HG03039 (cell line): ENCODE measurements around the gene DERL3.

Experiments
- ATAC-seq: cut with Tn5 transposase; IDR thresholded peaks from one replicate; pipeline ENCODE4 v1.9.1; 2021; ENCODE audit warnings: mild to moderate bottlenecking, moderate library complexity; ENCODE audit not compliant: unreplicated experiment

DERL3 gene

GRCh38 chr22:23806837-23807236 is 32.0 kb downstream of the DERL3 start:
- ATAC-seq: no peak

GRCh38 chr22:23804781-23805291 is 34.0 kb downstream of the DERL3 start:
- ATAC-seq: no peak

- no peak for ATAC-seq
Observed at GRCh38 chr22:23803001-23803819, 35.6 kb downstream of the DERL3 start.

DNA sequence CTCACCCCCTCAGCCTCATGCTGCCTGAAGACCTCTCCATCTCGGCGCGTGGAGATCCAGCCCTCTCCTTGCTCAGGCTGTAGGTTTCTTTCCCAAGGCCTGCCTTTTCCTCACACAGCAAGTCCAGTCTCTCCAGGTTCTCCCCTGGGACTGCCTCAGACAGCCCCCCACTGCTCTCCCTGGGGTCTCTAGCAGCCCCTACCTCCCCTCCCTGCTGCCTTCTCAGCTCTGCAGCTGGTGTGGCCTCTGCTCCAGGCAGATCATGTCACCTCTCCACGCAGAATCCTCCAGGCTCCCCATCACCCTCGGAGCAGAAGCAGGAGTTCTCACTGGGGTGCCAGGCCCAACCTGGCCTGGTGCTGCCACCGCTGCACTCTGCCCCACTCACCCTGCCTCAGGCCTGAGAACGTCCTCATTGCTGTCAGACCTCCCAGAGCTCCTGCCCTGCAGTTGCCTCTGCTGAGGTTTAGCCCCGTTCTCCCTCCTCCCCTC is 36.9 kb downstream of the DERL3 start:
- ATAC-seq: no peak

DNA sequence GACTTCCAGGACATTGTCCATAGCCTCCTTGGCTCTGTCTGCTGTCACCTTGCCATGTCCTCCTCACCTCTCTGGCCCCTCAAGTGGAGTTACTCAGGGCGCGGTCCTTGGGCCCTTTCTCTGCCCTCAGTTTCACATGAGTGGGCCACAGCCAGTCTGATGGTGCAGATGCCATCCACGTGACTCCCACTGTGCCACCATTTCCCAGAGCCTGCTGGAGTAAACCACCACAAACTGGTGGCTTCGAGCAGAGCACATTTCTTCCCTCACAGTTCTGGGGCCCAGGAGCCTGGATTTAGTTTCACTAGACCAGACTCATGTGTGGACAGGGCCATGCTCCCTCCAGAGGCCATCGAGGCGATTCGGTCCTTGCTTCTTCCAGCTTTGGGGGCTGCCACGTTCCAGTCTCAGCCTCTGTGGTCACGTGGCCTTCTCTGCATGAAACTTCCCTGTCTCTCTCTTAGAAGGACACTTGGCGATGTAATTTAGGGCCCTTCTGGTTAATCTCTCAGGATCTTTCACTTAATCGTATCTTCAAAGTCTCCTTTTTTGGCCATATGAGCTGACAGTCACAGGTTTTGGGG is 37.5 kb downstream of the DERL3 start:
- ATAC-seq: no peak

DNA sequence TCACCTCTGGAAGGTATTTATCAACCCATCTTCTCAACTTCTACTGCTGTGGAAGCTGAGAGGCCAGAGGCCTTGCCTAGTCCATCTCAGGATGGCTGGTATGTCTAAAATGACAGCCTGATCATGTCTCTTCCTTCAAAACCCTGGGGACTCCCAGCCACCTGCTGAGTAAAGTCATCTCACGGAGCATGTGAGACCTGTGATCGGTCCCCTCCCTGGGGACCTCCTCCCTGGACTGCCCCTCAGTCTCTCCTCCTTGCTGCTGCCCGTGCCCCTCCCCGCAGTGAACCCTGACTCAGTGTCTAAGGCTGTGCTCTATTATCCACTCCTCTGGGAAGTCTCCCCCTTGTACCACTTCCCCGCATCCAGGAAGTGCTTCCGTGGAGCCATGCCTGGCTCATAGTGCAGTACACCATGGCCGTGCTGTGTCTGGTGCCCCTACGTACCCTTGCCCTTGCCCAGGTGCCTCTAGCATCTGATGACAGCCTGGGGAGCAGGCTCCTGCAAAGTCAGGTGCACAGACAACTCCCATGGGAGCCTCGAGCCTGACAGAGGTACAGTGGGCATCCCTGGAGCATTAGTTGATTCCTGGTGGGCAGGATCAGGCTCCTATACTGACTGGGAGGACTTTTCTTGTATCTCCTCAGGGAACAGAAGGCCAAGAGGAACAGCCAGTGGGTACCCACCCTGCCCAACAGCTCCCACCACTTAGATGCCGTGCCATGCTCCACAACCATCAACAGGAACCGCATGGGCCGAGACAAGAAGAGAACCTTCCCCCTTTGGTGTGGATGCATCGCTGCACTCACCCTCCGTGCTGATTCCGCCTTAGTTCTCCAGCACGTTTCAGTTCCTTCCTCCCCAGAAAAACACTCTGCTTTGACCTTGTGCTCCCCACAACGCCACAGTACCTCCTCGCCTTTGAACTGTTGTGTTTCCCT is 38.2 kb downstream of the DERL3 start:
- no peak for ATAC-seq

GRCh38 chr22:23796461-23796860 is 42.3 kb downstream of the DERL3 start:
- no peak for ATAC-seq

DNA sequence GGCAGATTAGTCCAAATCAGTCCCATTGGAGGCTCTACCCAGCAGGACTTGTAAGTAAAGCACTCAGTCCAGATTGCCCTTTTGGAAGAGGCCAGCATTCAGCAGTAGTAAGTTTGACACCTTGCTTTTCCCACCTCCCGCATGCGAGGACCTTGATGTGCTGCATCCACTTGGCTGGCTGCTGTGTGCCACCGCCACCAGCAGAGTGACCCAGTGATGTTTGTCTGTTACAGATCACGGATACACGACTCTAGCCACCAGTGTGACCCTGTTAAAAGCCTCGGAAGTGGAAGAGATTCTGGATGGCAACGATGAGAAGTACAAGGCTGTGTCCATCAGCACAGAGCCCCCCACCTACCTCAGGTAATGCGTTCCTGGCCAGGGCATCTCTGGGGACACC is 45.5 kb downstream of the DERL3 start:
- ATAC-seq: no peak

DNA sequence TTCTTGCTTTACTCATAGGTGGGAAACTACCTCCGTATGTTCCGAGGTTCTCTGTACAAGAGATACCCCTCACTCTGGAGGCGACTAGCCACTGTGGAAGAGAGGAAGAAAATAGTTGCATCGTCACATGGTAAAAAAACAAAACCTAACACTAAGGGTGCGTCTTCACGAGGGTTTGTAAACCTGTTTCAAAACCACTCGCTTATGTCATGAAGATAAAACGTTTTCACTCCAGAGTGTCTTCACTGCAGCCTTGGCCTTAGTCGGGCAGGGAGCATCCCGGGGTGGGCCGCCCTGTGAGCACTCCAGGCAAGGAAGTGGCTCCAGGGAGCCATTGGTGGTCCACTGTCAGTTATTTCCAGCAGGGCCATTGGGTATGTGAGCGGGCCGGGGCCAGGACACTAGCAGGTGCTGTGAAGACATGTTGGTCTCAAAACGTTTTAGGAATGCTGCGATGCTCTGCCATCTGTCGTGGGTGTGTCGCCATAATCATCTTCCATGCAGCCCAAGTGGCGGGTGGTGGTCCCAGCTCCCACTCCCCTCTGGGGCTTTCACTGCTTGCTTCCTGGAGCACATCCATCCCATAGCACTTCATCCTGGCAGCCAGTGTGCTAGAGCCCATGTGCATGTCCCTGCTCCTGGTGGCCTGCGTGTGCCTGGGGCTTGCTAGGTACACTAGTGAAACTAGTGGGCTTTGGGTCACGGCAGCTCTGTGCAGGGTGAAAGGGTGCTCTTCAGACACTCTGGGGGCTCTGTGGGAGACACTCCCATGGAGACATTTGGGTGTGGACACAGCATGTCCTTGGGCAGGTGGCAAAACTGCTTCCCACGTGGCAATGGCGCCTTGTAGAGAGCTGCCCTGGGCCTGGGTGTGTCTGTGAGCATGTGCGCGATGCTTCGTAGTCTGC is 46.8 kb downstream of the DERL3 start:
- no peak for ATAC-seq

GRCh38 chr22:23790819-23791737 is 47.7 kb downstream of the DERL3 start:
- no peak for ATAC-seq

GRCh38 chr22:23789638-23790037 is 49.2 kb downstream of the DERL3 start:
- ATAC-seq: no peak

DNA sequence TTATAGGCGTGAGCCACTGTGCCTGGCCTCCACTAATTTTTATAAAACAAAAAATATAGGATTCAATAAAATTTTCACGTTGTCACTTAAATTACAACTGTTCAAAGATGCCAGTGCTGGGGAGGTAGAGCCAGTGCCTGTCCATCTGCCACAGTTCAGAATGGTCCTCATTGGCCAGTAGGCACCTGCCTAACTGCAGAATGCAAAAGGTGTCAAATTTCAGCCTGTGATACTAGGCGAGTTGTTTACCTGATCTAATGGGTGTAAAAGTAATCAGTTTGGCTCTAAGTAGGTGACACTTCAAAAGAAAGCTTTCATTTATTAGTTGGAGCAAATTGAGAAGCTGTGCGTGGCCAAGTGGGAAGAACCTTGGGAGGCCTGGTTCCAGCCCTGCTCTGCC is 49.7 kb downstream of the DERL3 start:
- ATAC-seq: no peak

- no peak for ATAC-seq
Observed at GRCh38 chr22:23787910-23788309, 50.9 kb downstream of the DERL3 start.

GRCh38 chr22:23787600-23787896 is 51.3 kb downstream of the DERL3 start:
- ATAC-seq: no peak

GRCh38 chr22:23786752-23787599 is 51.8 kb downstream of the DERL3 start, which contains the start of gene SMARCB1:
SMARCB1 (plus strand) TSS chr22:23786966; CDS start chr22:23787170, 204 bp downstream.
- peak; percentile 65 for ATAC-seq

GRCh38 chr22:23786261-23786710 is 52.5 kb downstream of the DERL3 start:
- ATAC-seq: no peak
